H9 (cell line): ENCODE measurements around the gene PLCB1. TPM values are rescaled to one million over a fixed set of nuclear protein-coding genes. Genes with fewer than 3 reads are reported as not detected.

Experiments
- DNase-seq: peaks from one replicate; pipeline ENCODE4 v3.0.0-alpha.2; 2017
- H2AFZ ChIP-seq: one replicate; pipeline ENCODE4 v1.6.1; 2013; ENCODE audit warnings: mild to moderate bottlenecking, low read length, control low read depth, moderate library complexity
- H2AK5ac ChIP-seq: 2 replicates; pipeline ENCODE4 v1.6.1; 2013; ENCODE audit warnings: low read length, control low read depth, mixed read lengths; ENCODE audit not compliant: insufficient read length
- H2BK120ac ChIP-seq: one replicate; pipeline ENCODE4 v1.6.1; 2013; ENCODE audit warnings: low read depth, mild to moderate bottlenecking, low read length, control low read depth, inconsistent platforms; ENCODE audit not compliant: poor library complexity, severe bottlenecking
- H2BK12ac ChIP-seq: 2 replicates; pipeline ENCODE4 v1.6.1; 2013; ENCODE audit warnings: low read length, control low read depth, mixed read lengths, low read depth; ENCODE audit not compliant: insufficient read length
- H2BK15ac ChIP-seq: 2 replicates; pipeline ENCODE4 v1.6.1; 2013; ENCODE audit warnings: low read depth, low read length, control low read depth
- H2BK20ac ChIP-seq: one replicate; pipeline ENCODE4 v1.6.1; 2013; ENCODE audit warnings: low read depth, mild to moderate bottlenecking, low read length, control low read depth, inconsistent platforms; ENCODE audit not compliant: poor library complexity, severe bottlenecking
- H2BK5ac ChIP-seq: 2 replicates; pipeline ENCODE4 v1.6.1; 2013; ENCODE audit warnings: low read length, control low read depth, mixed read lengths; ENCODE audit not compliant: insufficient read length
- H3K14ac ChIP-seq: 2 replicates; pipeline ENCODE4 v1.6.1; 2013; ENCODE audit warnings: low read length, control low read depth; ENCODE audit not compliant: insufficient read depth
- H3K18ac ChIP-seq: 2 replicates; pipeline ENCODE4 v1.6.1; 2013; ENCODE audit warnings: low read depth, mild to moderate bottlenecking, mixed read lengths, low read length, control low read depth; ENCODE audit not compliant: insufficient read length
- H3K23ac ChIP-seq: 2 replicates; pipeline ENCODE4 v1.6.1; 2013; ENCODE audit warnings: low read length, control low read depth, mixed read lengths, low read depth; ENCODE audit not compliant: insufficient read length
- H3K23me2 ChIP-seq: 2 replicates; pipeline ENCODE4 v1.6.1; 2013; ENCODE audit warnings: low read depth, mild to moderate bottlenecking, mixed read lengths, low read length, control low read depth; ENCODE audit not compliant: insufficient read length, poor library complexity, severe bottlenecking
- H3K27ac ChIP-seq: 2 replicates; pipeline ENCODE4 v1.5.1; 2013; ENCODE audit warnings: low read length, control low read depth, mixed read lengths, low read depth; ENCODE audit not compliant: insufficient read length
- H3K27me3 ChIP-seq: 2 replicates; pipeline ENCODE4 v1.6.1; 2013; ENCODE audit warnings: low read length, control low read depth, inconsistent platforms; ENCODE audit not compliant: insufficient read depth
- H3K4ac ChIP-seq: 2 replicates; pipeline ENCODE4 v1.6.1; 2013; ENCODE audit warnings: low read depth, mild to moderate bottlenecking, control low read depth, inconsistent platforms, low read length, moderate library complexity
- H3K4me1 ChIP-seq: 2 replicates; pipeline ENCODE4 v1.6.1; 2013; ENCODE audit warnings: low read length, control low read depth, inconsistent platforms; ENCODE audit not compliant: insufficient read depth
- H3K4me2 ChIP-seq: 2 replicates; pipeline ENCODE4 v1.6.1; 2013; ENCODE audit warnings: low read length, control low read depth, mixed read lengths; ENCODE audit not compliant: insufficient read length, insufficient read depth
- H3K56ac ChIP-seq: 2 replicates; pipeline ENCODE4 v1.6.1; 2013; ENCODE audit warnings: low read depth, mild to moderate bottlenecking, mixed read lengths, low read length, control low read depth; ENCODE audit not compliant: insufficient read length
- H3K79me1 ChIP-seq: 2 replicates; pipeline ENCODE4 v1.6.1; 2013; ENCODE audit warnings: low read depth, mild to moderate bottlenecking, moderate library complexity, low read length, control low read depth, inconsistent platforms; ENCODE audit not compliant: insufficient read depth, poor library complexity, severe bottlenecking
- H3K79me2 ChIP-seq: 2 replicates; pipeline ENCODE4 v1.6.1; 2013; ENCODE audit warnings: low read length, control low read depth, inconsistent platforms; ENCODE audit not compliant: insufficient read depth
- H3K9ac ChIP-seq: 2 replicates; pipeline ENCODE4 v1.6.1; 2013; ENCODE audit warnings: low read length, control low read depth, mixed read lengths; ENCODE audit not compliant: insufficient read length; ENCODE audit errors: extremely low read depth
- H3K9me3 ChIP-seq: one replicate; pipeline ENCODE4 v1.6.1; 2013; ENCODE audit warnings: low read depth, low read length, inconsistent platforms; ENCODE audit not compliant: control insufficient read depth
- H3T11ph ChIP-seq: one replicate; pipeline ENCODE4 v1.6.1; 2013; ENCODE audit warnings: mild to moderate bottlenecking, low read length, control low read depth, inconsistent platforms
- H4K20me1 ChIP-seq: one replicate; pipeline ENCODE4 v1.6.1; 2013; ENCODE audit not compliant: control insufficient read depth, insufficient read length, insufficient read depth
- H4K5ac ChIP-seq: 2 replicates; pipeline ENCODE4 v1.6.1; 2013; ENCODE audit warnings: low read depth, mild to moderate bottlenecking, mixed read lengths, low read length, control low read depth; ENCODE audit not compliant: insufficient read length
- H4K8ac ChIP-seq: replicated peaks from 2 replicates; pipeline ENCODE4 v1.6.1; 2013; ENCODE audit warnings: low read length, control low read depth, mixed read lengths, low read depth; ENCODE audit not compliant: insufficient read length
- H4K91ac ChIP-seq: 2 replicates; pipeline ENCODE4 v1.6.1; 2013; ENCODE audit warnings: low read depth, mild to moderate bottlenecking, moderate library complexity, mixed read lengths, low read length, control low read depth; ENCODE audit not compliant: insufficient read length
- H3K27ac Mint-ChIP-seq, 3 experiments: 2 replicates in 2 of 3; 3 replicates in 1 of 3; pipeline ENCODE4 v1.8.0; 2020 to 2021; ENCODE audit warnings: mixed read lengths in 3 of 3, mild to moderate bottlenecking in 1 of 3, moderate library complexity in 1 of 3
- H3K27me3 Mint-ChIP-seq: 2 replicates; pipeline ENCODE4 v1.8.0; 2021; ENCODE audit warnings: low read depth, mild to moderate bottlenecking, moderate library complexity, mixed read lengths
- H3K36me3 Mint-ChIP-seq, 3 experiments: 2 replicates in 2 of 3; 3 replicates in 1 of 3; pipeline ENCODE4 v1.8.0; 2020 to 2021; ENCODE audit warnings: low read depth in 3 of 3, mixed read lengths in 3 of 3; ENCODE audit not compliant: insufficient read depth in 1 of 3
- H3K4me1 Mint-ChIP-seq, 2 experiments: 2 replicates each; pipeline ENCODE4 v1.8.0; 2020; ENCODE audit warnings: mixed read lengths in 2 of 2
- H3K4me3 Mint-ChIP-seq, 2 experiments: 2 replicates in 1 of 2; 3 replicates in 1 of 2; pipeline ENCODE4 v1.8.0; 2020 to 2021; ENCODE audit warnings: mild to moderate bottlenecking in 2 of 2, mixed read lengths in 2 of 2, moderate library complexity in 1 of 2
- H3K9me3 Mint-ChIP-seq, 2 experiments: 2 replicates in 1 of 2; 3 replicates in 1 of 2; pipeline ENCODE4 v1.8.0; 2020; ENCODE audit warnings: mild to moderate bottlenecking in 2 of 2, mixed read lengths in 2 of 2, moderate library complexity in 1 of 2
- CTCF ChIP-seq: fragments of 200-600 bp; sonication (generic); conservative IDR thresholded peaks from 3 replicates; pipeline ENCODE4 v1.8.0; 2021; ENCODE audit warnings: antibody characterized with exemption, mild to moderate bottlenecking
- whole genome bisulfite sequencing: extraction: QIAGEN DNeasy Blood & Tissue Kit; methylation state at CpG from one replicate; pipeline ENCODE4 v1.1.7; 2013; ENCODE audit warnings: missing lambda C conversion rate, low lambda C conversion rate, mixed read lengths; ENCODE audit not compliant: insufficient read length; ENCODE audit errors: extremely low coverage; 5-methylcytosine and 5-hydroxymethylcytosine counted together
- total RNA-seq: library from RNA; stranded (reverse); gene quantifications from 2 replicates; pipeline ENCODE4 v1.2.1, GENCODE V29; 2021

The PLCB1 gene
- total RNA-seq, 1 experiment from 2014 or later, result 11.5 TPM

GRCh38 chr20:8318965-8319625, 187.0 kb downstream of the PLCB1 start:
- Histone ChIP-seq H3K56ac (no peak overlapping the region), H3K23me2 (no peaks in the 10 kb centered on the region), H2BK15ac (no peak overlapping the region), H2BK20ac (no peak overlapping the region), H3K9me3 (no peaks in the 10 kb centered on the region), H3T11ph (no peak overlapping the region), H3K18ac (no peak overlapping the region), H4K20me1 (no peaks in the 10 kb centered on the region), H3K79me2 (no peaks in the 10 kb centered on the region), H3K27me3 (no peaks in the 10 kb centered on the region), H4K5ac (no peak overlapping the region), H3K14ac (no peak overlapping the region), H2BK5ac (no peak overlapping the region), H3K4me2 (no peak overlapping the region), H2AK5ac (no peak overlapping the region), H2BK120ac (no peak overlapping the region), H4K91ac (no peak overlapping the region), H3K4me1 (no peaks in the 10 kb centered on the region; the same call in 1 of the 2 replicates), H3K27ac (no peak overlapping the region), H3K9ac (no peak overlapping the region), H2AFZ (no peak overlapping the region), H3K4ac (no peak overlapping the region), H3K23ac (no peak overlapping the region), H4K8ac (no peak overlapping the region), H3K79me1 (no peaks in the 10 kb centered on the region), H2BK12ac (no peak overlapping the region)
- no peaks in the 10 kb centered on the region for H3K27me3 Mint-ChIP-seq
- no peak for DNase-seq
- H3K27ac Mint-ChIP-seq, result no peak overlapping the region
- no CpG with 5 or more reads among the region's 3 CpGs for WGBS
- H3K36me3 Mint-ChIP-seq, result no peaks in the 10 kb centered on the region
- peaks cover 4% of the 10 kb centered on the region in 2 experiments for H3K4me1 Mint-ChIP-seq
- no peak overlapping the region for H3K4me3 Mint-ChIP-seq
- TF ChIP-seq CTCF, result no peak
- no peaks in the 10 kb centered on the region for H3K9me3 Mint-ChIP-seq
